Inferior parietal cortex (tissue), 1 donor: ENCODE measurements around the gene KLF13.

Experiments
- DNase-seq: peaks from one replicate; pipeline ENCODE4 v3.0.0-alpha.2; 2016; ENCODE audit errors: extremely low spot score

KLF13 gene

GRCh38 chr15:31400222-31400927 is 73.7 kb downstream of the KLF13 start:
- no peak for DNase-seq

- no peak for DNase-seq
These were observed 74.6 kb downstream of the KLF13 start for GRCh38 chr15:31401282-31401681.

- no peak for DNase-seq
These were observed 75.4 kb downstream of the KLF13 start for GRCh38 chr15:31402003-31402402.

- DNase-seq, result no peak
These were observed 75.9 kb downstream of the KLF13 start for GRCh38 chr15:31402511-31403056.

GRCh38 chr15:31403096-31403495 is 76.5 kb downstream of the KLF13 start:
- no peak for DNase-seq

- no peak for DNase-seq
These were observed 77.0 kb downstream of the KLF13 start for GRCh38 chr15:31403606-31404005.

GRCh38 chr15:31404345-31404744 is 77.7 kb downstream of the KLF13 start:
- no peak for DNase-seq

- DNase-seq, result no peak
These were observed 78.7 kb downstream of the KLF13 start for GRCh38 chr15:31405200-31405920.

- no peak for DNase-seq
These were observed 80.7 kb downstream of the KLF13 start for GRCh38 chr15:31407376-31407775.

GRCh38 chr15:31407851-31408250 is 81.2 kb downstream of the KLF13 start:
- DNase-seq, result no peak

GRCh38 chr15:31408724-31409123 is 82.1 kb downstream of the KLF13 start:
- DNase-seq, result no peak

- no peak for DNase-seq
These were observed 82.5 kb downstream of the KLF13 start for GRCh38 chr15:31409171-31409570.

- DNase-seq, result no peak
These were observed 86.2 kb downstream of the KLF13 start for GRCh38 chr15:31412824-31413223.

- no peak for DNase-seq
These were observed 88.6 kb downstream of the KLF13 start for GRCh38 chr15:31415201-31415600.

- no peak for DNase-seq
These were observed 93.2 kb downstream of the KLF13 start for GRCh38 chr15:31419820-31420219.

- no peak for DNase-seq
These were observed 100.8 kb downstream of the KLF13 start for GRCh38 chr15:31427411-31427810.
